Stimulated activated CD8-positive, alpha-beta memory T cell treated with anti-CD3 and anti-CD28 coated beads, Interleukin-7, amount 100 ng/mL, for 24 hours (primary cell): ENCODE measurements around the gene SNTB2.
A peak's percentile ranks its signal among the peaks of the same experiment; 100 is the strongest.
"Not testable (repeated sequence)": the region's sequence is repeated elsewhere in the genome, so short reads cannot be mapped to it uniquely, and the experiment has no call there.

Source experiments
- DNase-seq: peaks from one replicate; pipeline ENCODE4 v3.0.0-alpha.2; 2020; ENCODE audit warnings: low read depth

Gene SNTB2

GRCh38 chr16:69286941-69287713 is 100.2 kb downstream of the SNTB2 start:
- no peak for DNase-seq

GRCh38 chr16:69291657-69292056 is 104.7 kb downstream of the SNTB2 start:
- not testable (repeated sequence) for DNase-seq

GRCh38 chr16:69293401-69293800 is 106.4 kb downstream of the SNTB2 start:
- no peak for DNase-seq

GRCh38 chr16:69294051-69294450 is 107.1 kb downstream of the SNTB2 start:
- DNase-seq: no peak

- DNase-seq: not testable (repeated sequence)
Measured at GRCh38 chr16:69296771-69297170, 109.8 kb downstream of the SNTB2 start.

GRCh38 chr16:69298261-69298660 is 111.3 kb downstream of the SNTB2 start:
- DNase-seq: no peak

- DNase-seq: no peak
Measured at GRCh38 chr16:69301187-69301586, 114.2 kb downstream of the SNTB2 start.

GRCh38 chr16:69301861-69302260 is 114.9 kb downstream of the SNTB2 start:
- DNase-seq: no peak

- no peak for DNase-seq
Measured at GRCh38 chr16:69302301-69302700, 115.3 kb downstream of the SNTB2 start.

- DNase-seq: no peak
Measured at GRCh38 chr16:69306031-69306430, 119.1 kb downstream of the SNTB2 start.

GRCh38 chr16:69307091-69307490 is 120.1 kb downstream of the SNTB2 start:
- DNase-seq: no peak

GRCh38 chr16:69307856-69308255 is 120.9 kb downstream of the SNTB2 start:
- DNase-seq: no peak

GRCh38 chr16:69309316-69309715 is 122.4 kb downstream of the SNTB2 start:
- DNase-seq: no peak

- peak; percentile 96 for DNase-seq
Measured at GRCh38 chr16:69310653-69311532, 123.9 kb downstream of the SNTB2 start, which contains the start of gene VPS4A. VPS4A (plus strand) TSS chr16:69311350; CDS start chr16:69311512, 162 bp downstream.

- DNase-seq: no peak
Measured at GRCh38 chr16:69311533-69312387, 124.8 kb downstream of the SNTB2 start.

- DNase-seq: no peak
Measured at GRCh38 chr16:69313469-69313868, 126.5 kb downstream of the SNTB2 start.

- no peak for DNase-seq
Measured at GRCh38 chr16:69314534-69314933, 127.6 kb downstream of the SNTB2 start.

- DNase-seq: no peak
Measured at GRCh38 chr16:69315486-69316311, 128.7 kb downstream of the SNTB2 start.

- no peak for DNase-seq
Measured at GRCh38 chr16:69316595-69317034, 129.7 kb downstream of the SNTB2 start.

- no peak for DNase-seq
Measured at GRCh38 chr16:69318177-69318910, 131.4 kb downstream of the SNTB2 start.
